SK-N-SH (cell line): ENCODE data around the gene CATSPERZ.

Experiments
- CTCF ChIP-seq: fragments of 200-600 bp; sonication (generic); IDR thresholded peaks from 2 replicates; pipeline ENCODE4 v1.6.1; 2017; ENCODE audit warnings: antibody characterized with exemption, mild to moderate bottlenecking, moderate library complexity
- REST ChIP-seq: IDR thresholded peaks from 2 replicates; pipeline ENCODE4 v1.6.1; 2012; ENCODE audit warnings: mild to moderate bottlenecking, low read depth, low read length, moderate library complexity
- USF1 ChIP-seq: IDR thresholded peaks from 2 replicates; pipeline ENCODE4 v1.4.0; 2012; ENCODE audit warnings: low read depth, borderline replicate concordance

GRCh38 chr11:64297699-64298358, 2.3 kb upstream of the CATSPERZ start:
- TF ChIP-seq CTCF: no peak
- TF ChIP-seq USF1: no peak
- no peak for TF ChIP-seq REST
